Neuronal stem cell (in vitro differentiated cells): ENCODE data around the gene ILK.

Source experiments
- DNase-seq: peaks from one replicate; pipeline ENCODE4 v3.0.0-alpha.2; 2013; ENCODE audit warnings: low spot score
- H2AFZ ChIP-seq: one replicate; pipeline ENCODE4 v1.6.1; 2013; ENCODE audit warnings: mild to moderate bottlenecking, low read length, inconsistent platforms
- H2AK5ac ChIP-seq: 2 replicates; pipeline ENCODE4 v1.6.1; 2013; ENCODE audit warnings: low read depth, mild to moderate bottlenecking, inconsistent platforms, low read length, moderate library complexity, mixed read lengths
- H2BK120ac ChIP-seq: 2 replicates; pipeline ENCODE4 v1.6.1; 2013; ENCODE audit warnings: low read depth, mild to moderate bottlenecking, inconsistent platforms, low read length, moderate library complexity, mixed read lengths
- H2BK12ac ChIP-seq: one replicate; pipeline ENCODE4 v1.6.1; 2013; ENCODE audit warnings: low read length, inconsistent platforms
- H2BK15ac ChIP-seq: 2 replicates; pipeline ENCODE4 v1.6.1; 2013; ENCODE audit warnings: mild to moderate bottlenecking, low read length, inconsistent platforms, mixed read lengths
- H2BK5ac ChIP-seq: one replicate; pipeline ENCODE4 v1.6.1; 2013; ENCODE audit warnings: inconsistent platforms, mild to moderate bottlenecking, low read length, moderate library complexity
- H3K14ac ChIP-seq: one replicate; pipeline ENCODE4 v1.6.1; 2013; ENCODE audit warnings: low read length, inconsistent platforms
- H3K18ac ChIP-seq: 2 replicates; pipeline ENCODE4 v1.6.1; 2013; ENCODE audit warnings: low read length, inconsistent platforms
- H3K23ac ChIP-seq: 2 replicates; pipeline ENCODE4 v1.6.1; 2013; ENCODE audit warnings: low read depth, mild to moderate bottlenecking, mixed read lengths, low read length, inconsistent platforms; ENCODE audit not compliant: poor library complexity
- H3K27ac ChIP-seq: replicated peaks from 3 replicates; pipeline ENCODE4 v1.5.1; 2013; ENCODE audit warnings: low read length, inconsistent platforms
- H3K27me3 ChIP-seq, 3 experiments: 2 replicates each; pipeline ENCODE4 v1.6.1; 2013; ENCODE audit warnings: low read length in 3 of 3, mild to moderate bottlenecking in 2 of 3, inconsistent platforms in 1 of 3, low read depth in 1 of 3, mixed read lengths in 1 of 3, moderate library complexity in 1 of 3; ENCODE audit not compliant: control insufficient read depth in 3 of 3, insufficient read depth in 3 of 3
- H3K36me3 ChIP-seq, 2 donors: replicated peaks in 1 of 2; 2 replicates each; pipeline ENCODE4 v1.6.1; 2013; ENCODE audit warnings: low read length in 2 of 2; ENCODE audit not compliant: control insufficient read depth in 2 of 2, insufficient read depth in 2 of 2
- H3K4ac ChIP-seq: 2 replicates; pipeline ENCODE4 v1.6.1; 2013; ENCODE audit warnings: inconsistent platforms, mild to moderate bottlenecking, low read length, moderate library complexity
- H3K4me1 ChIP-seq, 2 donors: 1 replicate in 1 of 2; 2 replicates in 1 of 2; pipeline ENCODE4 v1.6.1; 2013; ENCODE audit warnings: low read length in 2 of 2, low read depth in 1 of 2; ENCODE audit not compliant: control insufficient read depth in 2 of 2, insufficient read depth in 1 of 2
- H3K4me2 ChIP-seq: one replicate; pipeline ENCODE4 v1.6.1; 2013; ENCODE audit warnings: mild to moderate bottlenecking, low read length, inconsistent platforms; ENCODE audit not compliant: insufficient read depth, poor library complexity, severe bottlenecking
- H3K4me3 ChIP-seq, 2 donors: 2 replicates each; pipeline ENCODE4 v1.5.1; 2013; ENCODE audit warnings: low read length in 2 of 2, mild to moderate bottlenecking in 2 of 2, inconsistent platforms in 1 of 2, moderate library complexity in 1 of 2
- H3K79me1 ChIP-seq: one replicate; pipeline ENCODE4 v1.6.1; 2013; ENCODE audit warnings: low read depth, mild to moderate bottlenecking, inconsistent platforms, low read length, moderate library complexity
- H3K9ac ChIP-seq: one replicate; pipeline ENCODE4 v1.6.1; 2013; ENCODE audit warnings: mild to moderate bottlenecking, low read depth, low read length, inconsistent platforms; ENCODE audit not compliant: poor library complexity
- H3K9me3 ChIP-seq, 2 donors: replicated peaks in 1 of 2; 2 replicates each; pipeline versions ENCODE3 to v1.6.1; 2013; ENCODE audit warnings: low read length in 2 of 2, mild to moderate bottlenecking in 2 of 2, inconsistent platforms in 1 of 2, low read depth in 1 of 2, mixed read lengths in 1 of 2, moderate library complexity in 1 of 2; ENCODE audit not compliant: control insufficient read depth in 2 of 2, insufficient read depth in 1 of 2
- H4K8ac ChIP-seq: one replicate; pipeline ENCODE4 v1.6.1; 2013; ENCODE audit warnings: low read depth, mild to moderate bottlenecking, inconsistent platforms, low read length, moderate library complexity
- H4K91ac ChIP-seq: one replicate; pipeline ENCODE4 v1.6.1; 2013; ENCODE audit warnings: low read length, low read depth, mild to moderate bottlenecking, inconsistent platforms; ENCODE audit not compliant: poor library complexity
- WGBS, 2 donors: extraction: QIAGEN DNeasy Blood & Tissue Kit; methylation state at CpG; one replicate each; pipeline ENCODE4 v1.1.7; 2013; ENCODE audit warnings: missing lambda C conversion rate in 2 of 2, mixed read lengths in 1 of 2; ENCODE audit not compliant: insufficient read length in 2 of 2, insufficient replicate concordance in 1 of 2; ENCODE audit errors: extremely low coverage in 2 of 2; 5-methylcytosine and 5-hydroxymethylcytosine counted together

The ILK gene

GRCh38 chr11:6604790-6605189, 1.2 kb downstream of the ILK start:
- Histone ChIP-seq H2AFZ (no peak overlapping the region), H4K8ac (no peak overlapping the region), H3K27me3 (no peaks in the 10 kb centered on the region), H3K23ac (no peak overlapping the region), H2BK5ac (no peak overlapping the region), H3K27ac (no peak overlapping the region), H2BK120ac (no peak overlapping the region), H3K4ac (no peak overlapping the region), H3K4me2 (peak overlapping the region; percentile 66), H3K9me3 (no peaks in the 10 kb centered on the region), H3K4me1 (peaks cover 15 to 29% of the 10 kb centered on the region in 2 donors), H4K91ac (no peak overlapping the region), H3K9ac (no peak overlapping the region), H3K4me3 (peak overlapping the region in 1 of 2 donors; percentile 85), H2BK15ac (no peak overlapping the region), H3K36me3 (peaks cover 36 to 61% of the 10 kb centered on the region in 2 donors), H2AK5ac (no peak overlapping the region), H3K14ac (no peak overlapping the region), H3K79me1 (peaks cover 10% of the 10 kb centered on the region), H3K18ac (no peak overlapping the region), H2BK12ac (no peak overlapping the region)
- no peak for DNase-seq
- no CpG with 5 or more reads among the region's 3 CpGs for WGBS, 2 donors

- Histone ChIP-seq H3K14ac (no peak overlapping the region), H3K9ac (no peak overlapping the region), H3K23ac (no peak overlapping the region), H3K36me3 (peaks cover 37 to 59% of the 10 kb centered on the region in 2 donors), H2BK12ac (no peak overlapping the region), H2BK15ac (no peak overlapping the region), H2BK5ac (no peak overlapping the region), H3K27ac (peak overlapping the region; percentile 68), H3K9me3 (no peaks in the 10 kb centered on the region), H3K27me3 (no peaks in the 10 kb centered on the region), H2AK5ac (no peak overlapping the region), H2BK120ac (no peak overlapping the region), H4K8ac (no peak overlapping the region), H3K79me1 (peaks cover 9% of the 10 kb centered on the region), H3K4me2 (peak overlapping the region; percentile 35), H4K91ac (no peak overlapping the region), H3K4me3 (peak overlapping the region in 1 of 2 donors; percentile 2), H2AFZ (no peak overlapping the region), H3K18ac (no peak overlapping the region), H3K4ac (no peak overlapping the region), H3K4me1 (peaks cover 18 to 36% of the 10 kb centered on the region in 2 donors)
- WGBS, 2 donors = no CpG with 5 or more reads among the region's 11 CpGs
- DNase-seq = peak; percentile 84
Observed at GRCh38 chr11:6606471-6607189, 3.1 kb downstream of the ILK start.

GRCh38 chr11:6607190-6607795, 3.7 kb downstream of the ILK start:
- Histone ChIP-seq H3K27me3 (no peaks in the 10 kb centered on the region), H2BK120ac (no peak overlapping the region), H2AK5ac (no peak overlapping the region), H4K91ac (no peak overlapping the region), H3K4ac (no peak overlapping the region), H2AFZ (no peak overlapping the region), H3K4me3 (no peak overlapping the region), H3K4me1 (peaks cover 16 to 34% of the 10 kb centered on the region in 2 donors), H4K8ac (no peak overlapping the region), H3K79me1 (peaks cover 11% of the 10 kb centered on the region), H3K23ac (no peak overlapping the region), H3K4me2 (no peak overlapping the region), H3K9me3 (no peaks in the 10 kb centered on the region), H3K27ac (peak overlapping the region; percentile 19), H3K36me3 (peaks cover 35 to 56% of the 10 kb centered on the region in 2 donors), H3K18ac (no peak overlapping the region), H3K14ac (no peak overlapping the region), H2BK5ac (no peak overlapping the region), H2BK15ac (no peak overlapping the region), H3K9ac (no peak overlapping the region), H2BK12ac (no peak overlapping the region)
- no peak for DNase-seq

GRCh38 chr11:6608011-6608410, 4.4 kb downstream of the ILK start:
- Histone ChIP-seq H3K14ac (no peak overlapping the region), H2BK12ac (no peak overlapping the region), H2AK5ac (no peak overlapping the region), H3K4me1 (peaks cover 13 to 34% of the 10 kb centered on the region in 2 donors), H3K27me3 (no peaks in the 10 kb centered on the region), H2AFZ (no peak overlapping the region), H4K8ac (no peak overlapping the region), H3K4me3 (no peak overlapping the region), H3K4me2 (no peak overlapping the region), H3K79me1 (peaks cover 9% of the 10 kb centered on the region), H3K23ac (no peak overlapping the region), H3K9me3 (no peaks in the 10 kb centered on the region), H2BK15ac (no peak overlapping the region), H2BK120ac (no peak overlapping the region), H3K27ac (no peak overlapping the region), H3K4ac (no peak overlapping the region), H2BK5ac (no peak overlapping the region), H4K91ac (no peak overlapping the region), H3K36me3 (peaks cover 35 to 56% of the 10 kb centered on the region in 2 donors), H3K9ac (no peak overlapping the region), H3K18ac (no peak overlapping the region)
- no CpG with 5 or more reads among the region's 9 CpGs for WGBS, 2 donors
- no peak for DNase-seq
